Activated CD4-positive, alpha-beta T cell treated with anti-CD3 and anti-CD28 coated beads for 24 hours (primary cell): ENCODE measurements around the gene KIR2DL4.
"Not testable (repeated sequence)": the region's sequence is repeated elsewhere in the genome, so short reads cannot be mapped to it uniquely, and the experiment has no call there.

Source experiments
- DNase-seq, 2 donors: peaks; one replicate each; pipeline ENCODE4 v3.0.0-alpha.2; 2020; ENCODE audit warnings: low read depth in 2 of 2

KIR2DL4 gene

DNA sequence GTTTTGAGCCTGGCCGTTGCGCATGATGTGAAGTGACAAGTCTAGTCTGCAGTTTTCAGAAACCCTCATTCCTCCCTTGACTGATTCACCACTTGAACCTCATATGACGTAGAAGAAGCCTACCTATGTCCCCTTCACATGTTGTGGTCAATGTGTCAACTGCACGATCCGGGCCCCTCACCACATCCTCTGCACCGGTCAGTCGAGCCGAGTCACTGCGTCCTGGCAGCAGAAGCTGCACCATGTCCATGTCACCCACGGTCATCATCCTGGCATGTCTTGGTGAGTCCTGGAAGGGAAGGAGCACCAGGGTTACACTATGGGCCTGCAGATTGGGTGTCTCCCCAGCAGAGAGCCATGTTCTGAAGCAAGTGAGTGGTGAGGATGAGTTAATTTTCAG lies at the start of gene KIR2DL4:
TSS of gene KIR2DL4 (plus strand) at position 201 of the 400 bp plus-strand sequence. CDS start at position 243, 42 bp downstream.
- no peak for DNase-seq

DNA sequence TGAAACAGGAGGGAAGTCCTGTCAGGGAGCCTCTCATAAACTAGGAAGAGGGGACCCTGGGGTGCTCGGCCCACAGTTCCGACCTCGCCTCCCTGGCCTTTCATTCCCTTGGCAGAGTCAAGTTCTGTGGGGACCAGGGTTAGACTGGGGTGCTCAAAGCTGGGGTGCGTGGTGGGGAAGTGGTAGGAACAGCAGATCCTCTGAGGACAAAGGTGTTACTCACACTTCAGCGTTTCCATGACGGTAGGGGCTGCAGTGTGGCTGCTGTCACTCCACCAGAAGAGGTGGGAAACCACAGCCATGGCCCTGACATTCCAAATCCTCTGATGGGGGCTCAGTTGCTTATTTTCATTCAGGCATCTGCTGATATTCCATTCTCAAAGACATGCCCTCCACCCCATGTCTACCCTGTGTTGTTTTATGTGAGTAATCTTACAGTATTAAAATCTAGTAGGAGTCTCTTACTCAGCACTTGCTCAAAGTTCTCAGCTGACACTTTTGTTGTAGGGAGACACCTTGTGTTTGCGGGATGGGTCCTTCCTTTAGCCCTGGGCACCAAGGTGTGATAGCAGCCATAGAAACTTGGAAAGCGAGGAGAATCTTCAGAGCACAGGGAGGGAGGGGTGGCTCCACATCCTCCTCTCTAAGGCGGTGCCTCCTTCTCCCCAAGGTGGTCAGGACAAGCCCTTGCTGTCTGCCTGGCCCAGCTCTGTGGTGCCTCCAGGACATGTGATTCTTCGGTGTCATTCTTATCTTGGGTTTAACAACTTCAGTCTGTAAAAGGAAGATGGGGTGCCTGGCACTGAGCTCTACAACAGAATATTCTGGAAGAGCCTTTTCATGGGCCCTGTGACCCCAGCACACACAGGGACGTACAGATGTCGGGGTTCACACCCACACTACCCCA lies 47.0 kb upstream of the KIR2DL4 start:
- not testable (repeated sequence) for DNase-seq

DNA sequence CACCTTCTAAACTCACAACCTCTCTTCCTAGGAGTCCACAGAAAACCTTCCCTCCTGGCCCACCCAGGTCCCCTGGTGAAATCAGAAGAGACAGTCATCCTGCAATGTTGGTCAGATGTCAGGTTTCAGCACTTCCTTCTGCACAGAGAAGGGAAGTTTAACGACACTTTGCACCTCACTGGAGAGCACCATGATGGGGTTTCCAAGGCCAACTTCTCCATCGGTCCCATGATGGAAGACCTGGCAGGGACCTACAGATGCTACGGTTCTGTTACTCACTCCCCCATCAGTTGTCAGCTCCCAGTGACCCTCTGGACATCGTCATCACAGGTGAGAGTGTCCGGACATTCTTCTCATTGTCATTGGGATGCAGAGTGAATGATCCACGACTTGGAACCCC lies 44.8 kb upstream of the KIR2DL4 start:
- not testable (repeated sequence) for DNase-seq

DNA sequence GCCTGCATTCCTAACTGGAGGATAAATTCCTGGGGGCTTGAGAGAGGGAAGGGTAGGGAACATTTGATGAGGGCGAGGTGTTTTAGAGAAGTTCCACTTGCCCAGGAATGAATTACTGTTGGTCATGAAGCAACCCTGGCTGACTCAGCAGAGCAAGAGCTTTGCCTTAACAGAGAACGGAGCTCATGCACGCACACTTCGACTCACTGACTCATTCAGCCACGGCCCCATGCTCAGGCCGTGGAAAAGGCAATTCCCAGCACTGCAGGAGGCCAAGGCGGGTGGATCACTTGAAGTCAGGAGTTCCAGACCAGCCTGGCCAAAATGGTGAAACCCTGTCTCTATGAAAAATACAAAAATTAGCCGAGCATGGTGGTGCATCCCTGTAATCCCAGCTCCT lies 39.2 kb upstream of the KIR2DL4 start:
- DNase-seq: not testable (repeated sequence)

DNA sequence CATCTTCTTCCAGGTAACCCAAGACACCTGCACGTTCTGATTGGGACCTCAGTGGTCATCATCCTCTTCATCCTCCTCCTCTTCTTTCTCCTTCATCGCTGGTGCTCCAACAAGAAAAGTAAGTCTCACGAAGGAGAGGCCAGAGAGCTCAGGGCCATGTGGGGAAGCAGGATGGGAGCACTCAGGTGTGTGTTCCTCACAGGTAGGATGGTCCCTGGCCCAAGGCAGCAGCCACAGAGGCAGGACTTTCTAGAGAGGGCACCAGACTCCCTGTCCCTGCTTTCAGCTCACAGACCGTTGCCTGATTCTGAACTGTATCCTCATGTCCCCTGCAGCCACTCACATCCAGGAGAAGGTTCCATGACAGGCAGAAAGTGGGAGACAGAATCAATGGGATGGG lies 36.9 kb upstream of the KIR2DL4 start:
- DNase-seq: not testable (repeated sequence)

DNA sequence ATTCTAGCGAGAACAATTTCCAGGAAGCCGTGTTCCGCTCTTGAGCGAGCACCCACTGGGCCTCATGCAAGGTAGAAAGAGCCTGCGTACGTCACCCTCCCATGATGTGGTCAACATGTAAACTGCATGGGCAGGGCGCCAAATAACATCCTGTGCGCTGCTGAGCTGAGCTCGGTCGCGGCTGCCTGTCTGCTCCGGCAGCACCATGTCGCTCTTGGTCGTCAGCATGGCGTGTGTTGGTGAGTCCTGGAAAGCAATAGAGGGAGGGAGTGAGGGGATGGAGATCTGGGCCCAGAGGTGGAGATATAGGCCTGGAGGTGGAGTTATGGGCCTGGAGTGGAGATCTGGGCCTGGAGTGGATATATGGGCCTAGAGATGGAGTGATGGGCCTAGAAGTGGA lies 33.8 kb upstream of the KIR2DL4 start, which contains the start of gene KIR2DL1:
TSS of gene KIR2DL1 (plus strand) at position 148 of the 400 bp plus-strand sequence. CDS start at position 206, 58 bp downstream.
- not testable (repeated sequence) for DNase-seq

DNA sequence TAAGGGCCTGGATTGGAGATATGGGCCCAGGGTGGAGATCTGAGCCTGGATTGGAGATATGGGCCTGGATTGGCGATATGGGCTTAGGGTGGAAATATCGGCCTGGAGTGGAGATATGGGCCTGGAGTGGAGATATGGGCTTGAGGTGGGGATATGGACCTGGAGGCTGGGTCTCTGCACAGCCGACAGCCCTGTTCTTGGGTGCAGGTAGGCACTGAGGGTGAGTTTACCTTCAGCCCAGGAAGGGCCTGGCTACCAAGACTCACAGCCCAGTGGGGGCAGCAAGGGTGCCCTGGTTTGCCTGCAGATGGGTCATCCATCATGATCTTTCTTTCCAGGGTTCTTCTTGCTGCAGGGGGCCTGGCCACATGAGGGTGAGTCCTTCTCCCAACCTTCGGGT lies 32.9 kb upstream of the KIR2DL4 start:
- not testable (repeated sequence) for DNase-seq

DNA sequence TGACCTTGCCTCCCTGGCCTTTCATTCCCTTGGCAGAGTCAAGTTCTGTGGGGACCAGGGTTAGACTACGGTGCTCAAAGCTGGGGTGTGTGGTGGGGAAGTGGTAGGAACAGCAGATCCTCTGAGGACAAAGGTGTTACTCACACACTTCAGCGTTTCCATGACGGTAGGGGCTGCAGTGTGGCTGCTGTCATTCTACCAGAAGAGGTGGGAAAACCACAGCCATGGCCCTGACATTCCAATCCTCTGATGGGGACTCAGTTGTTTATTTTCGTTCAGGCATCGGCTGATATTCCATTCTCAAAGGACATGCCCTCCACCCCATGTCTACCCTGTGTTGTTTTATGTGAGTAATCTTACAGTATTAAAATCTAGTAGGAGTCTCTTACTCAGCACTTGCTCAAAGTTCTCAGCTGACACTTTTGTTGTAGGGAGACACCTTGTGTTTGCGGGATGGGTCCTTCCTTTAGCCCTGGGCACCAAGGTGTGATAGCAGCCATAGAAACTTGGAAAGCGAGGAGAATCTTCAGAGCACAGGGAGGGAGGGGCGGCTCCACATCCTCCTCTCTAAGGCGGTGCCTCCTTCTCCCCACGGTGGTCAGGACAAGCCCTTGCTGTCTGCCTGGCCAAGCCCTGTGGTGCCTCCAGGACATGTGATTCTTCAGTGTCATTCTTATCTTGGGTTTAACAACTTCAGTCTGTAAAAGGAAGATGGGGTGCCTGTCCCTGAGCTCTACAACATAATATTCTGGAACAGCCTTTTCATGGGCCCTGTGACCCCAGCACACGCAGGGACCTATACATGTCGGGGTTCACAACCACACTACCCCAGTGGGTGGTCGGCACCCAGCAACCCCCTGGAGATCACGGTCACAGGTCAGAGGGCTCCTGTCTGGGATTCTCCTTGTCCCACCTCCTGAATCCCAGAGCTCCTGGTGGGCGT lies 32.1 kb upstream of the KIR2DL4 start:
- not testable (repeated sequence) for DNase-seq

DNA sequence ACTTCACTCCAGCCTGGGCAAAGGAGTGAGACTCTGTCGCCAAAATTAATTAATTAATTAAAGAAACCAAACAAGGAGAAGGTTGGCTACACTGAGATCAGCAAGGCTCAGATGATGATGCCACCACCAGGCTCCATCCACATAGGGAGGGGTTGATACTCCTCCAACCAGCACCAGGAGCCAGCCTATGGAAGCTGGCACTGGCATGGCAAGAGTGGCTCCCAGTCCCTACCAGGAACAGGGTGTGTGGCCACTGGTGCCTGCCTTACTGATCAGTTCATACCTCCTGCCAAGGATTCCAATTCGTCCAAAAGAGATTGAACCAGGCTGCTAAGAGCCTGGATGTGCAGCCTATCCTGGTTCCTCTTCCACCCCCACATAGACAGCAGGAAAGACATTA lies 30.7 kb upstream of the KIR2DL4 start:
- not testable (repeated sequence) for DNase-seq

DNA sequence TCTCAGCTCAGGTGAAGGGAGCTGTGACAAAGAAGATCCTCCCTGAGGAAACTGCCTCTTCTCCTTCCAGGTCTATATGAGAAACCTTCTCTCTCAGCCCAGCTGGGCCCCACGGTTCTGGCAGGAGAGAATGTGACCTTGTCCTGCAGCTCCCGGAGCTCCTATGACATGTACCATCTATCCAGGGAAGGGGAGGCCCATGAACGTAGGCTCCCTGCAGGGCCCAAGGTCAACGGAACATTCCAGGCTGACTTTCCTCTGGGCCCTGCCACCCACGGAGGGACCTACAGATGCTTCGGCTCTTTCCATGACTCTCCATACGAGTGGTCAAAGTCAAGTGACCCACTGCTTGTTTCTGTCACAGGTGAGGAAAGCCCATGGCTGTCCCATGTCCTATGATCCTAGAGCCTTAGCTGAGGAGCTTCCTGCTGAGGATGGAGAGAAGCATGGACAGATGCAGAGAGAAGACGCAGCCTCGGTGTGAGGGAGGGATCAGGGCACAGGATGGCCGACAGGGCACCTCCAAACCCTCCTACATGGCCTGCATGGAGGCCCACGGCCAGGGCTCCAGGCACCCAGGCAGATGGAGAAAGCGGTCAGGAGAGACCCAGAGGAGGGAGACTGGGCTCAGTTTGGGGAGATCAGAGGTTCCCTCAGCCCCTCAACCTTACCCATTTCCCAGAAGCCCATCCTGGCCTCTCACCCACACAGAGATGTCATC lies 28.2 kb upstream of the KIR2DL4 start:
- DNase-seq: not testable (repeated sequence)

DNA sequence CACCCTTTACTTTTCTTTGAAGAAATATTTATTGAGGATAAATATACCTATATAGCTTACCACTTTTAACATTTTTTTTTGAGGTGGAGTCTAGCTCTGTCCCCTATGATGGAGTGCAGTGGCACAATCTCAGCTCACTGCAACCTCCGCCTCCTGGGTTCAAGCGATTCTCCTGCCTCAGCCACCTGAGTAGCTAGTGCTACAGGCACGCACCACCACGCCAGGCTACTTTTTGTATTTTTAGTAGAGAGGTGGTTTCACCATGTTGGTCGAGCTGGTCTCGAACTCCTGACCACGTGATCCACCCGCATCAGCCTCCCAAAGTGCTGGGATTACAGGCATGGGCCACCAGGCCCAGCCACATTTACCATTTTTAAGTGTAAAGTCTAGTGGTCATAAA lies 27.6 kb upstream of the KIR2DL4 start:
- not testable (repeated sequence) for DNase-seq

DNA sequence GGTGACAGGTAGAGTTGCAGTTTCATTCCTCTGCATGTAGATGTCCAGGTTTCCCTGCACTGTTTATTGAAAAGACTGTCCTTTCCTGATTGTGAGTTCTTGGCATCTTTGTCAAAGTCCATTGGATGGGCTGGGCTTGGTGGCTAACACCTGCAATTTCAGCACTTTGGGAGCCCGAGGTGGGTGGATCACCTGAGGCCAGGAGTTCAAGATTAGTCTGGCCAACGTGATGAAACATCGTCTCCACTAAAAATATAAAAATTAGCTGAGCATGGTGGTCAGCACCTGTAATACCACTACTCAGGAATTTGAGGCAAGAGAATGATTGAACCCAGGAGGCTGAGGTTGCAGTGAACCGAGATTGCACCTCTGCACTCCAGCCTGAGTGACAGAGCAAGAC lies 25.6 kb upstream of the KIR2DL4 start:
- not testable (repeated sequence) for DNase-seq

DNA sequence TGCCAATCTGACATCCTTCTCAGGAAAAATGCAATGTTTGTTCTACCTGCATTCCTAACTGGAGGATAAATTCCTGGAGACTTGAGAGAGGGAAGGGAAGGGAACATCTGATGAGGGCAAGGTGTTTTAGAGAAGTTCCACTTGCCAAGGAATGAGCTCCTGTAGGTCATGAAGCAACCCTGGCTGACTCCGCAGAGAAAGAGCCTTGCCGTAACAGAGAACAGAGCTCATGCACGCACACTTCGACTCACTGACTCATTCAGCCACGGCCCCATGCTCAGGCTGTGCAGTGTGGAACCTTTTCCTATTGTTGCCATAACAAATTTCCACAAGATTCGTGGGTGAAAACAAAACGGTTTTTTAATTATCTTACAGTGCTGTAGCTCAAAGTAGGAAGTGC lies 24.5 kb upstream of the KIR2DL4 start:
- DNase-seq: not testable (repeated sequence)

DNA sequence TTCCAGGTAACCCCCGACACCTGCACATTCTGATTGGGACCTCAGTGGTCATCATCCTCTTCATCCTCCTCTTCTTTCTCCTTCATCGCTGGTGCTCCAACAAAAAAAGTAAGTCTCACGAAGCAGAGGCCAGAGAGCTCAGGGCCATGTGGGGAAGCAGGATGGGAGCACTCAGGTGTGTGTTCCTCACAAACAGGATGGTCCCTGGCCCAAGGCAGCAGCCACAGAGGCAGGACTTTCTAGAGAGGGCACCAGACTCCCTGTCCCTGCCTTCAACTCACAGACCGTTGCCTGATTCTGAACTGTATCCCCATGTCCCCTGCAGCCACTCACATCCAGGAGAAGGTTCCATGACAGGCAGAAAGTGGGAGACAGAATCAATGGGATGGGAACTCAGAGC lies 20.5 kb upstream of the KIR2DL4 start:
- not testable (repeated sequence) for DNase-seq

DNA sequence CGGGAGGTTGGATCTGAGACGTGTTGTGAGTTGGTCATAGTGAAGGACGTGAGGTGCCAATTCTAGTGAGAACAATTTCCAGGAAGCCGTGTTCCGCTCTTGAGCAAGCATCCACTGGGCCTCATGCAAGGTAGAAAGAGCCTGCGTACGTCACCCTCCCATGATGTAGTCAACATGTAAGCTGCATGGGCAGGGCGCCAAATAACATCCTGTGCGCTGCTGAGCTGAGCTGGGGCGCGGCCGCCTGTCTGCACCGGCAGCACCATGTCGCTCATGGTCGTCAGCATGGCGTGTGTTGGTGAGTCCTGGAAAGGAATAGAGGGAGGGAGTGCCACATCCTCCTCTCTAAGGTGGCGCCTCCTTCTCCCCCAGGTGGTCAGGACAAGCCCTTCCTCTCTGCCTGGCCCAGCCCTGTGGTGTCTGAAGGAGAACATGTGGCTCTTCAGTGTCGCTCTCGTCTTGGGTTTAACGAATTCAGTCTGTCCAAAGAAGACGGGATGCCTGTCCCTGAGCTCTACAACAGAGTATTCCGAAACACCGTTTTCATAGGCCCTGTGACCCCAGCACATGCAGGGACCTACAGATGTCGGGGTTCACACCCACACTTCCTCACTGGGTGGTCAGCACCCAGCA lies 17.2 kb upstream of the KIR2DL4 start:
- DNase-seq: not testable (repeated sequence)

DNA sequence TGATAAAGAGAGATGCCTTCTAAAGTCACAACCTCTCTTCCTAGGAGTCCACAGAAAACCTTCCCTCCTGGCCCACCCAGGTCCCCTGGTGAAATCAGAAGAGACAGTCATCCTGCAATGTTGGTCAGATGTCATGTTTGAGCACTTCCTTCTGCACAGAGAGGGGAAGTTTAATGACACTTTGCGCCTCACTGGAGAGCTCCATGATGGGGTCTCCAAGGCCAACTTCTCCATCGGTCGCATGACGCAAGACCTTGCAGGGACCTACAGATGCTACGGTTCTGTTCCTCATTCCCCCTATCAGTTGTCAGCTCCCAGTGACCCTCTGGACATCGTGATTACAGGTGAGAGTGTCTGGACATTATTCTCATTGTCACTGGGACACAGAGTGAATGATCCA lies 15.3 kb upstream of the KIR2DL4 start:
- DNase-seq: not testable (repeated sequence)

DNA sequence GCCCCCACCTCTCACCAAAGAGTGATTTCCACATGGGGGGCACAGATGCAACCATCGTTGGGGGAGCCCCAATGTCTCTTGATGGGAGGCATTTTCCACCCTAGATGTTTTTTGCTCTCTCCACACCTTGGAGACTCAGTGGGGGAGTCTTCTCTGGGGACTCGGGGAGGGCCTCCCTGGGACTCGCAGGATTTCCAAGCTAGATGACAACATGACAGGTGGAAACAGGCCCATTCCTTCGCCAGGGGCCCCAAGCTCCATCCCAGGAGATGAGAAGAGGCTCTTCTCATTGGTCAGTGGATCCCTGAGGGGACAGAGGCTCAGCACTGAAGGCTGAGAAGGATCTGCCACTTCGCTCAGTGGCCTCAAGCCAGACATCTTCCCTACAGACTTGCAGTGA lies 12.7 kb upstream of the KIR2DL4 start:
- no peak for DNase-seq

DNA sequence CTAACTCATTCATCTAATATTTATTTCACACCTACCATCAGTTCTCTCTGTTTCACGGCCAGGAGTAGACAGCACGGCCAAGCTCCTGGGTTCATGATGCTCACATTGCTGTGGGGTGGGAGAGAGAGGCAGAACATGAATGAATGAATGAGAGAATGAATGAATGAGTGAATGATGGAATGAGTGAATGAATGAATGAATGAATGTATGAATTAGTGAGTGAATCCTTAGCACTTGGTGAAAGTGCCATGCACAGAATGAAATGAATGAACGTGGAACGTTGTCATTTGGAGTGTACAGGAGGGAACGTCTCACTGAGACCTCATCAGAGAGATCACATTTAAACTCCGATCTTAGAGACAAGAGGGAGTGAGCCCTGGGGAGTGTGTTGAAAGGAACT lies 11.9 kb upstream of the KIR2DL4 start:
- DNase-seq: no peak

DNA sequence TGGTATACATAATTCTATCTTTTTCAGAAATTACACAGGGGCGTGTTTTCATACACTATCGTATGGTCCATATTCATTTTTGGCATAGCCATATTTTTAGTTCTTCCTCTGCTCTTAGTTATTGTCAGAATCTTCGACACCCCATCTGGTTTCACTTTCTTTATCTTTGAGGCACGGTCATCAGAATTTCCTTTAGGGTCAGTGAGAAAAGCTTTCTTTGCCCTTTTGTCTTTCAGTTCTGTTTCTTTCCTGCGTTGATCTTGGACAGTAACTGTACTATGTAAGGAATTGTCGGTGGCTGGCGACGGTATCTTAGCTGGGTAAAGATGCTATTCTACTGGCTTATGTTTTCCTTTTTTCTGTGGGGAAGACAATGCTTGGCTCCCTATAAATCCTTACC lies 10.6 kb upstream of the KIR2DL4 start:
- DNase-seq: no peak

DNA sequence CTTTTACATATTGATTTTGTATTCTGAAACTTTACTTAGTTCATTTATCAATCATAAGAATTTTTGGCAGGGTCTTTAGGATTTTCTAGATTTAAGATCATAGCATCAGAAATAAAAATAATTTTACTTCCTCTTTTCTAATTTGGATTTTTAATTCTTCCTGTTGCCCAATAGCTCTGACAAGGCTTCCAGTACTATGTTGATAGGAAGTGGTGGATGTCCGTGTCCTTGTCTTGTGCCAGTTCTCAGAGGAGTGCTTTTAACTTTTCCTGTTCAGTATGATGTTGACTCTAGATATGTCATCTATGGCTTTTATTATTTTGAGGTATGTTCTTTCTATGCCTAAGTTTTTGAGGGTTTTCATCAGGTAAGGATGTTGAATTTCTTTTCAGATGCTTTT lies 7.7 kb upstream of the KIR2DL4 start:
- no peak for DNase-seq

DNA sequence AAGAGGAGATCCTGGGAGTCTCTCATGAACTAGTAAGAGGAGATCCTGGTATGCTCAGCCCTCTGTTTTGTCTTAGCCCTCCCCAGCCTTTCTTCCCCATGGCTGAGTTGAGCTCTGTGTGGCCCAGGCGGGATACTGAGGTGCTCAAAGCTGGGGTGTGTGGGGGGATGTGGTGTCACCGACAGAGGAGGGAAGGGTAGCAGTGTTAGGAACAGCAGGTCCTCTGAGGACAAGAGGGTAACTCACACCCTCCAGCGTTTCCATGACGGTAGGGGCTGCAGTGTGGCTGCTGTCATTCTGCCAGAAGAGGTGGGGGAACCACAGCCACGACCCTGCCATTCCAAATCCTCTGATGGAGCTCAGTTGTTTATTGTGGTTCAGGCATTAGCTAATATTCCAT lies 691 bp downstream of the KIR2DL4 start:
- no peak for DNase-seq
